Measurements from ENCODE around the gene VSIG2. TPM values are rescaled to one million over a fixed set of nuclear protein-coding genes. Genes with fewer than 3 reads are reported as not detected.

Gene VSIG2
- total and polyA plus RNA-seq, 10 of the 15 experiments (the other 5 are each of a cell fraction or from before 2014, with no cell fraction given), result 0.13 to 0.31 (median 0.15) TPM; not detected in 5

- TF ChIP-seq, protein P1, sequence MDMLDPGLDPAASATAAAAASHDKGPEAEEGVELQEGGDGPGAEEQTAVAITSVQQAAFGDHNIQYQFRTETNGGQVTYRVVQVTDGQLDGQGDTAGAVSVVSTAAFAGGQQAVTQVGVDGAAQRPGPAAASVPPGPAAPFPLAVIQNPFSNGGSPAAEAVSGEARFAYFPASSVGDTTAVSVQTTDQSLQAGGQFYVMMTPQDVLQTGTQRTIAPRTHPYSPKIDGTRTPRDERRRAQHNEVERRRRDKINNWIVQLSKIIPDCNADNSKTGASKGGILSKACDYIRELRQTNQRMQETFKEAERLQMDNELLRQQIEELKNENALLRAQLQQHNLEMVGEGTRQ (IDR thresholded peaks at IDR 0.05; ENCODE audit: borderline replicate concordance, low read depth, low read length), result no peak
- TF ChIP-seq, protein P2, sequence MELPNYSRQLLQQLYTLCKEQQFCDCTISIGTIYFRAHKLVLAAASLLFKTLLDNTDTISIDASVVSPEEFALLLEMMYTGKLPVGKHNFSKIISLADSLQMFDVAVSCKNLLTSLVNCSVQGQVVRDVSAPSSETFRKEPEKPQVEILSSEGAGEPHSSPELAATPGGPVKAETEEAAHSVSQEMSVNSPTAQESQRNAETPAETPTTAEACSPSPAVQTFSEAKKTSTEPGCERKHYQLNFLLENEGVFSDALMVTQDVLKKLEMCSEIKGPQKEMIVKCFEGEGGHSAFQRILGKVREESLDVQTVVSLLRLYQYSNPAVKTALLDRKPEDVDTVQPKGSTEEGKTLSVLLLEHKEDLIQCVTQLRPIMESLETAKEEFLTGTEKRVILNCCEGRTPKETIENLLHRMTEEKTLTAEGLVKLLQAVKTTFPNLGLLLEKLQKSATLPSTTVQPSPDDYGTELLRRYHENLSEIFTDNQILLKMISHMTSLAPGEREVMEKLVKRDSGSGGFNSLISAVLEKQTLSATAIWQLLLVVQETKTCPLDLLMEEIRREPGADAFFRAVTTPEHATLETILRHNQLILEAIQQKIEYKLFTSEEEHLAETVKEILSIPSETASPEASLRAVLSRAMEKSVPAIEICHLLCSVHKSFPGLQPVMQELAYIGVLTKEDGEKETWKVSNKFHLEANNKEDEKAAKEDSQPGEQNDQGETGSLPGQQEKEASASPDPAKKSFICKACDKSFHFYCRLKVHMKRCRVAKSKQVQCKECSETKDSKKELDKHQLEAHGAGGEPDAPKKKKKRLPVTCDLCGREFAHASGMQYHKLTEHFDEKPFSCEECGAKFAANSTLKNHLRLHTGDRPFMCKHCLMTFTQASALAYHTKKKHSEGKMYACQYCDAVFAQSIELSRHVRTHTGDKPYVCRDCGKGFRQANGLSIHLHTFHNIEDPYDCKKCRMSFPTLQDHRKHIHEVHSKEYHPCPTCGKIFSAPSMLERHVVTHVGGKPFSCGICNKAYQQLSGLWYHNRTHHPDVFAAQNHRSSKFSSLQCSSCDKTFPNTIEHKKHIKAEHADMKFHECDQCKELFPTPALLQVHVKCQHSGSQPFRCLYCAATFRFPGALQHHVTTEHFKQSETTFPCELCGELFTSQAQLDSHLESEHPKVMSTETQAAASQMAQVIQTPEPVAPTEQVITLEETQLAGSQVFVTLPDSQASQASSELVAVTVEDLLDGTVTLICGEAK (IDR thresholded peaks at IDR 0.05; ENCODE audit: borderline replicate concordance), result peak; percentile 71; the same call in 1 of the 2 replicates
- TF ChIP-seq ZNF207 (IDR thresholded peaks at IDR 0.05; ENCODE audit: borderline replicate concordance), result peak; percentile 91
- TF ChIP-seq NKRF (conservative IDR thresholded peaks at IDR 0.05), result peak; percentile 64
- no peak for TF ChIP-seq ZNF24 (IDR thresholded peaks at IDR 0.05)
- no peak for TF ChIP-seq MEF2A (IDR thresholded peaks at IDR 0.05; ENCODE audit: insufficient read depth, low read depth, low read length)
- TF ChIP-seq CEBPB (IDR thresholded peaks at IDR 0.05; ENCODE audit: borderline replicate concordance in 1 of 2, low read depth in 2 of 2, low read length in 2 of 2), result no peak
- TF ChIP-seq POLR2AphosphoS5 (IDR thresholded peaks at IDR 0.05; ENCODE audit: low read length), result peak; percentile 94
- TF ChIP-seq EED (IDR thresholded peaks at IDR 0.05; ENCODE audit: low read depth), result peak; percentile 89
- peak; percentile 96 for TF ChIP-seq IKZF1 (conservative IDR thresholded peaks at IDR 0.05)
- TF ChIP-seq, protein P3, sequence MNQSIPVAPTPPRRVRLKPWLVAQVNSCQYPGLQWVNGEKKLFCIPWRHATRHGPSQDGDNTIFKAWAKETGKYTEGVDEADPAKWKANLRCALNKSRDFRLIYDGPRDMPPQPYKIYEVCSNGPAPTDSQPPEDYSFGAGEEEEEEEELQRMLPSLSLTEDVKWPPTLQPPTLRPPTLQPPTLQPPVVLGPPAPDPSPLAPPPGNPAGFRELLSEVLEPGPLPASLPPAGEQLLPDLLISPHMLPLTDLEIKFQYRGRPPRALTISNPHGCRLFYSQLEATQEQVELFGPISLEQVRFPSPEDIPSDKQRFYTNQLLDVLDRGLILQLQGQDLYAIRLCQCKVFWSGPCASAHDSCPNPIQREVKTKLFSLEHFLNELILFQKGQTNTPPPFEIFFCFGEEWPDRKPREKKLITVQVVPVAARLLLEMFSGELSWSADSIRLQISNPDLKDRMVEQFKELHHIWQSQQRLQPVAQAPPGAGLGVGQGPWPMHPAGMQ (IDR thresholded peaks at IDR 0.05; ENCODE audit: borderline replicate concordance), result no peak
- peak; percentile 25 for TF ChIP-seq MEF2B (IDR thresholded peaks at IDR 0.05; ENCODE audit: partially characterized antibody, poor library complexity, severe bottlenecking)
- peak; percentile 61; the same call in 1 of the 2 replicates for TF ChIP-seq POLR2AphosphoS2 (IDR thresholded peaks at IDR 0.05; ENCODE audit: low read depth, low read length)
- 0 out of 2 replicates have a peak, but pooled peaks have one; percentile 36 for TF ChIP-seq MXI1 (IDR thresholded peaks at IDR 0.05; ENCODE audit: low read depth, low read length)
- TF ChIP-seq, protein P4, sequence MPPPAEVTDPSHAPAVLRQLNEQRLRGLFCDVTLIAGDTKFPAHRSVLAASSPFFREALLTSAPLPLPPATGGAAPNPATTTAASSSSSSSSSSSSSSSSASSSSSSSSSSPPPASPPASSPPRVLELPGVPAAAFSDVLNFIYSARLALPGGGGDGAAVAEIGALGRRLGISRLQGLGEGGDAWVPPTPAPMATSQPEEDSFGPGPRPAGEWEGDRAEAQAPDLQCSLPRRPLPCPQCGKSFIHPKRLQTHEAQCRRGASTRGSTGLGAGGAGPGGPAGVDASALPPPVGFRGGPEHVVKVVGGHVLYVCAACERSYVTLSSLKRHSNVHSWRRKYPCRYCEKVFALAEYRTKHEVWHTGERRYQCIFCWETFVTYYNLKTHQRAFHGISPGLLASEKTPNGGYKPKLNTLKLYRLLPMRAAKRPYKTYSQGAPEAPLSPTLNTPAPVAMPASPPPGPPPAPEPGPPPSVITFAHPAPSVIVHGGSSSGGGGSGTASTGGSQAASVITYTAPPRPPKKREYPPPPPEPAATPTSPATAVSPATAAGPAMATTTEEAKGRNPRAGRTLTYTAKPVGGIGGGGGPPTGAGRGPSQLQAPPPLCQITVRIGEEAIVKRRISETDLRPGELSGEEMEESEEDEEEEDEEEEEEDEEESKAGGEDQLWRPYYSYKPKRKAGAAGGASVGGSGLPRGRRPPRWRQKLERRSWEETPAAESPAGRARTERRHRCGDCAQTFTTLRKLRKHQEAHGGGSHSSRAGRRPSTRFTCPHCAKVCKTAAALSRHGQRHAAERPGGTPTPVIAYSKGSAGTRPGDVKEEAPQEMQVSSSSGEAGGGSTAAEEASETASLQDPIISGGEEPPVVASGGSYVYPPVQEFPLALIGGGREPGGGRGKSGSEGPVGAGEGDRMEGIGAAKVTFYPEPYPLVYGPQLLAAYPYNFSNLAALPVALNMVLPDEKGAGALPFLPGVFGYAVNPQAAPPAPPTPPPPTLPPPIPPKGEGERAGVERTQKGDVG (CRISPR knock-in tag; IDR thresholded peaks at IDR 0.05), result no peak
Observed at GRCh38 chr11:124800226-124800929, 48.3 kb upstream of the VSIG2 start, which contains the start of gene MSANTD2 (continued).
